IMR-90 (cell line): ENCODE data around the gene SLC35F3. TPM values are rescaled to one million over a fixed set of nuclear protein-coding genes. Genes with fewer than 3 reads are reported as not detected.

Experiments used
- ATAC-seq: fragments of 200-7000 bp; cut with Tn5 transposase; 2 replicates; pipeline ENCODE4 v1.9.1; 2020; ENCODE audit warnings: low read depth, mild to moderate bottlenecking, moderate library complexity
- BruUV-seq: library from RNA; stranded (reverse); fragments of 400-500 nt; replicated peaks from 2 replicates; lab custom pipeline; 2021; lab: Mats Ljungman, UMichigan
- CTCF ChIA-PET: fragments of 300-600 bp; formaldehyde crosslinking; extraction: SDS; loops from one replicate; lab custom pipeline; 2021; ENCODE audit warnings: antibody characterized with exemption; lab: Yijun Ruan, JAX
- POLR2A ChIA-PET: fragments of 300-600 bp; sonication (Branson Sonifier 250); formaldehyde crosslinking; loops from one replicate; lab custom pipeline; 2022; ENCODE audit warnings: antibody characterized with exemption; ENCODE audit not compliant: unreplicated experiment; lab: Charles Lee
- DNase-seq: peaks from one replicate; pipeline ENCODE4 v3.0.0; 2013
- H2AFZ ChIP-seq: replicated peaks from 2 replicates; pipeline ENCODE3; 2013; ENCODE audit warnings: low read length, mild to moderate bottlenecking; ENCODE audit not compliant: poor library complexity
- H2AK5ac ChIP-seq: 2 replicates; pipeline ENCODE4 v1.6.1; 2013; ENCODE audit warnings: low read depth, low read length, inconsistent platforms
- H2AK9ac ChIP-seq: replicated peaks from 2 replicates; pipeline ENCODE3; 2013; ENCODE audit warnings: mild to moderate bottlenecking, low read depth, low read length, moderate library complexity; ENCODE audit not compliant: poor library complexity
- H2BK120ac ChIP-seq: 2 replicates; pipeline ENCODE4 v1.6.1; 2013; ENCODE audit warnings: low read depth, low read length, inconsistent platforms
- H2BK15ac ChIP-seq: 3 replicates; pipeline ENCODE4 v1.6.1; 2013; ENCODE audit warnings: low read depth, low read length, inconsistent platforms
- H2BK20ac ChIP-seq: 2 replicates; pipeline ENCODE4 v1.6.1; 2013; ENCODE audit warnings: low read depth, mild to moderate bottlenecking, inconsistent platforms, low read length, moderate library complexity
- H2BK5ac ChIP-seq: 2 replicates; pipeline ENCODE4 v1.6.1; 2013; ENCODE audit warnings: mild to moderate bottlenecking, low read depth, low read length, inconsistent platforms; ENCODE audit not compliant: poor library complexity, severe bottlenecking
- H3K14ac ChIP-seq: replicated peaks from 2 replicates; pipeline ENCODE4 v1.6.1; 2013; ENCODE audit warnings: low read depth, low read length, inconsistent platforms
- H3K18ac ChIP-seq: 2 replicates; pipeline ENCODE4 v1.6.1; 2013; ENCODE audit warnings: low read depth, low read length, control low read depth
- H3K23ac ChIP-seq: 2 replicates; pipeline ENCODE4 v1.6.1; 2013; ENCODE audit warnings: low read depth, low read length, inconsistent platforms
- H3K27ac ChIP-seq: 2 replicates; pipeline ENCODE4 v1.5.1; 2013; ENCODE audit warnings: mild to moderate bottlenecking, control low read depth, low read length; ENCODE audit not compliant: insufficient read depth
- H3K27me3 ChIP-seq: 2 replicates; pipeline ENCODE4 v1.6.1; 2013; ENCODE audit warnings: low read length; ENCODE audit not compliant: control insufficient read depth, insufficient read depth
- H3K36me3 ChIP-seq: 2 replicates; pipeline ENCODE4 v1.6.1; 2013; ENCODE audit warnings: low read length, mixed read lengths; ENCODE audit not compliant: control insufficient read depth, insufficient read depth
- H3K4ac ChIP-seq: 2 replicates; pipeline ENCODE4 v1.6.1; 2013; ENCODE audit warnings: low read depth, low read length, inconsistent platforms
- H3K4me1 ChIP-seq: 2 replicates; pipeline ENCODE4 v1.6.1; 2013; ENCODE audit warnings: low read length, mixed read lengths; ENCODE audit not compliant: control insufficient read depth, insufficient read depth
- H3K4me2 ChIP-seq: 2 replicates; pipeline ENCODE4 v1.6.1; 2013; ENCODE audit warnings: low read depth, mild to moderate bottlenecking, control low read depth, low read length, moderate library complexity
- H3K4me3 ChIP-seq: 2 replicates; pipeline ENCODE4 v1.5.1; 2013; ENCODE audit warnings: low read depth, mild to moderate bottlenecking, control low read depth, low read length, moderate library complexity; ENCODE audit not compliant: insufficient read depth
- H3K56ac ChIP-seq: 2 replicates; pipeline ENCODE4 v1.6.1; 2013; ENCODE audit warnings: low read length, inconsistent platforms; ENCODE audit not compliant: insufficient read depth; ENCODE audit errors: extremely low read depth
- H3K79me1 ChIP-seq, 2 experiments: 2 replicates each; pipeline ENCODE4 v1.6.1; 2013; ENCODE audit warnings: low read length in 2 of 2, inconsistent platforms in 1 of 2, low read depth in 1 of 2
- H3K9ac ChIP-seq: 2 replicates; pipeline ENCODE4 v1.6.1; 2013; ENCODE audit warnings: low read depth, low read length, control low read depth
- H3K9me1 ChIP-seq: 2 replicates; pipeline ENCODE4 v1.6.1; 2013; ENCODE audit warnings: low read length, inconsistent platforms; ENCODE audit not compliant: insufficient read depth
- H3K9me3 ChIP-seq: 2 replicates; pipeline ENCODE4 v1.6.1; 2013; ENCODE audit warnings: low read length; ENCODE audit not compliant: control insufficient read depth, insufficient read depth
- H4K20me1 ChIP-seq: 2 replicates; pipeline ENCODE4 v1.6.1; 2013; ENCODE audit warnings: low read length, inconsistent platforms; ENCODE audit not compliant: insufficient read depth
- H4K5ac ChIP-seq: 2 replicates; pipeline ENCODE4 v1.6.1; 2013; ENCODE audit warnings: mild to moderate bottlenecking, low read depth, low read length, control low read depth
- H4K8ac ChIP-seq, 2 experiments: 2 replicates each; pipeline ENCODE4 v1.6.1; 2013; ENCODE audit warnings: low read depth in 2 of 2, low read length in 2 of 2, control low read depth in 1 of 2, inconsistent platforms in 1 of 2
- H4K91ac ChIP-seq: 2 replicates; pipeline ENCODE4 v1.6.1; 2013; ENCODE audit warnings: low read depth, low read length, inconsistent platforms; ENCODE audit not compliant: insufficient read depth
- CHD1 ChIP-seq: IDR thresholded peaks from 2 replicates; pipeline ENCODE4 v1.6.1; 2012; ENCODE audit warnings: low read depth, low read length, improper control_type of control experiment
- CTCF ChIP-seq: conservative IDR thresholded peaks from 2 replicates; pipeline ENCODE4 v1.5.1; 2012; ENCODE audit warnings: mild to moderate bottlenecking, low read depth, low read length, improper control_type of control experiment
- ELK1 ChIP-seq: fragments of 150-350 bp; IDR thresholded peaks from 2 replicates; pipeline ENCODE4 v1.6.1; 2016; ENCODE audit warnings: low read depth, mild to moderate bottlenecking, low read length, moderate library complexity, borderline replicate concordance
- FOS ChIP-seq: fragments of 150-350 bp; IDR thresholded peaks from 2 replicates; pipeline ENCODE4 v1.6.1; 2016; ENCODE audit warnings: low read depth, low read length
- MAFK ChIP-seq: IDR thresholded peaks from 2 replicates; pipeline ENCODE4 v1.6.1; 2012; ENCODE audit warnings: low read depth, low read length, improper control_type of control experiment
- MAZ ChIP-seq: IDR thresholded peaks from 2 replicates; pipeline ENCODE4 v1.6.1; 2012; ENCODE audit warnings: low read depth, mild to moderate bottlenecking, low read length, improper control_type of control experiment, moderate library complexity, borderline replicate concordance
- MXI1 ChIP-seq: IDR thresholded peaks from 2 replicates; pipeline ENCODE4 v1.6.1; 2012; ENCODE audit warnings: low read depth, mild to moderate bottlenecking, low read length, moderate library complexity, borderline replicate concordance
- NFE2L2 ChIP-seq: fragments of 150-350 bp; IDR thresholded peaks from 2 replicates; pipeline ENCODE4 v1.6.1; 2016; ENCODE audit warnings: low read depth, mild to moderate bottlenecking, low read length
- POLR2A ChIP-seq: IDR thresholded peaks from 2 replicates; pipeline ENCODE4 v1.6.1; 2012; ENCODE audit warnings: mild to moderate bottlenecking, low read depth, low read length
- RAD21 ChIP-seq: IDR thresholded peaks from 2 replicates; pipeline ENCODE4 v1.6.1; 2012; ENCODE audit warnings: low read length, improper control_type of control experiment
- RCOR1 ChIP-seq: IDR thresholded peaks from 2 replicates; pipeline ENCODE4 v1.6.1; 2012; ENCODE audit warnings: mild to moderate bottlenecking, low read length, improper control_type of control experiment; ENCODE audit not compliant: insufficient replicate concordance
- RFX5 ChIP-seq: IDR thresholded peaks from 2 replicates; pipeline ENCODE4 v1.8.0; 2012; ENCODE audit warnings: low read depth, mild to moderate bottlenecking, low read length, moderate library complexity
- SMC3 ChIP-seq: fragments of 150-350 bp; IDR thresholded peaks from 2 replicates; pipeline ENCODE4 v1.6.1; 2016; ENCODE audit warnings: low read depth, mild to moderate bottlenecking, antibody characterized with exemption, low read length, moderate library complexity
- USF2 ChIP-seq: fragments of 150-350 bp; IDR thresholded peaks from 2 replicates; pipeline ENCODE4 v1.6.1; 2017; ENCODE audit warnings: mild to moderate bottlenecking, antibody characterized with exemption, low read length, low read depth
- whole genome bisulfite sequencing, 2 experiments: methylation state at CpG; one replicate each; pipeline versions ENCODE4 v1.1.5 to v1.1.7; 2013; ENCODE audit warnings: missing lambda C conversion rate in 2 of 2; ENCODE audit not compliant: insufficient read length in 1 of 2; ENCODE audit errors: extremely low coverage in 2 of 2; 5-methylcytosine and 5-hydroxymethylcytosine counted together
- dilution Hi-C: fragments of 300-500 bp; cut with HindIII; formaldehyde crosslinking; loops from one replicate; pipeline ENCODE4 v1.14.3; 2018; ENCODE audit warnings: low sequenced_read_pairs; ENCODE audit not compliant: unreplicated experiment
- in situ Hi-C: fragments of 300-500 bp; cut with MboI; formaldehyde crosslinking; loops from 3 replicates; pipeline ENCODE4 v1.14.3; 2019; ENCODE audit warnings: low sequenced_read_pairs, inconsistent platforms, mixed read lengths
- intact Hi-C: fragments of 100-400 bp; cut with micrococcal nuclease; formaldehyde crosslinking; loops from 2 replicates; pipeline ENCODE4 v1.10.0; 2022
- polyA plus RNA-seq, 3 experiments: library from polyadenylated mRNA; depleted of rRNA; stranded (reverse); fragments of >200 nt; gene quantifications; 2 replicates each; pipeline ENCODE4 v1.2.3, GENCODE V29; 2012; ENCODE audit warnings: low replicate concordance in 1 of 3
- total RNA-seq: library from RNA; depleted of rRNA; stranded (reverse); fragments of >200 nt; gene quantifications from 2 replicates; pipeline ENCODE4 v1.2.3, GENCODE V29; 2012

SLC35F3 gene
- total and polyA plus RNA-seq, 2 of the 4 experiments (the other 2 are of a cell fraction): under 0.01 to 0.17 TPM

- H4K8ac ChIP-seq: no peak overlapping the region
- H3K4me1 ChIP-seq: no peaks in the 10 kb centered on the region; the same call in 1 of the 2 replicates
- POLR2A ChIA-PET: no interaction called here
- in situ Hi-C loops: loop anchor here (25.0 kb wide), 2 partner anchors 185 to 985 kb away; no protein-coding TSS in a partner anchor
- no peak overlapping the region for H2AK5ac ChIP-seq
- H3K79me1 ChIP-seq: no peaks in the 10 kb centered on the region
- H3K4me2 ChIP-seq: no peak overlapping the region
- DNase-seq: no peak
- H3K4me3 ChIP-seq: no peak overlapping the region
- H3K23ac ChIP-seq: no peak overlapping the region
- H2BK20ac ChIP-seq: no peak overlapping the region
- no peak overlapping the region for H3K4ac ChIP-seq
- no peak overlapping the region for H2BK15ac ChIP-seq
- no peaks in the 10 kb centered on the region for H3K27me3 ChIP-seq
- TF ChIP-seq FOS (no peak), ELK1 (no peak), RCOR1 (no peak), RFX5 (no peak), MAZ (no peak), CTCF (no peak), NFE2L2 (no peak), MAFK (no peak), MXI1 (no peak), CHD1 (no peak), RAD21 (no peak), USF2 (no peak), POLR2A (no peak), SMC3 (no peak)
- no peak overlapping the region for H4K5ac ChIP-seq
- no peaks in the 10 kb centered on the region for H3K9me3 ChIP-seq
- dilution Hi-C loops: no loop called here
- H2AFZ ChIP-seq: no peak overlapping the region
- no peak overlapping the region for H2BK5ac ChIP-seq
- no peak overlapping the region for H3K56ac ChIP-seq
- no peak overlapping the region for H3K9ac ChIP-seq
- no peak overlapping the region for H2BK120ac ChIP-seq
- no peak for ATAC-seq
- no TSS peak for BruUV-seq
- H3K18ac ChIP-seq: no peak overlapping the region
- no CpG with 5 or more reads among the region's 4 CpGs for WGBS, 2 experiments
- H4K20me1 ChIP-seq: no peaks in the 10 kb centered on the region
- no peaks in the 10 kb centered on the region for H3K36me3 ChIP-seq
- no peak overlapping the region for H3K27ac ChIP-seq
- CTCF ChIA-PET: interaction anchor here (1.2 kb wide), 1 partner anchor 183 kb away, joined by 5 read pairs; no protein-coding TSS in a partner anchor
- no peak overlapping the region for H2AK9ac ChIP-seq
- no peak overlapping the region for H4K91ac ChIP-seq
- H3K14ac ChIP-seq: no peak overlapping the region
- intact Hi-C loops: no loop called here
- peaks cover 3% of the 10 kb centered on the region; the same call in 1 of the 2 replicates for H3K9me1 ChIP-seq
Measured at GRCh38 chr1:234127026-234127671, 222.7 kb downstream of the SLC35F3 start.
